Omental fat pad (tissue), 4 donors: ENCODE results near the gene DENND2C. TPM values are rescaled to one million over a fixed set of nuclear protein-coding genes. Genes with fewer than 3 reads are reported as not detected.

Experiments
- ATAC-seq: fragments of 150-250 bp; one replicate; pipeline ENCODE4 v1.9.1; 2016; ENCODE audit warnings: mild to moderate bottlenecking, moderate library complexity; ENCODE audit not compliant: low FRiP score
- DNase-seq: peaks from one replicate; pipeline ENCODE4 v3.0.0-alpha.2; 2019; ENCODE audit warnings: low spot score
- CTCF ChIP-seq, 3 donors: fragments of 450-650 bp; IDR thresholded peaks; one replicate each; pipeline ENCODE4 v1.5.1; 2016 to 2017; ENCODE audit warnings: antibody characterized with exemption in 3 of 3, mild to moderate bottlenecking in 3 of 3, moderate library complexity in 2 of 3
- total RNA-seq, 4 donors: library from RNA; depleted of rRNA; stranded (reverse); fragments of >200 nt; gene quantifications; one replicate each; pipeline ENCODE4 v1.1.0, GENCODE V29; 2016

DENND2C gene
- total RNA-seq, 4 donors from 2014 or later, result 1.9 to 6.6 (median 3.1) TPM

- ATAC-seq, result no peak
- TF ChIP-seq CTCF (IDR thresholded peaks at IDR 0.05), result no peak
- DNase-seq, result no peak
Measured at GRCh38 chr1:114552106-114552639, 117.7 kb downstream of the DENND2C start.

- no peak for DNase-seq
- no peak for TF ChIP-seq CTCF (IDR thresholded peaks at IDR 0.05)
- ATAC-seq, result no peak
Measured at GRCh38 chr1:114551400-114551799, 118.4 kb downstream of the DENND2C start.

- ATAC-seq (no peak), DNase-seq (no peak)
- TF ChIP-seq CTCF (IDR thresholded peaks at IDR 0.05), result no peak
Measured at GRCh38 chr1:114550336-114550735, 119.5 kb downstream of the DENND2C start.

- no peak for TF ChIP-seq CTCF (IDR thresholded peaks at IDR 0.05)
- DNase-seq (no peak), ATAC-seq (no peak)
Measured at GRCh38 chr1:114549137-114549536, 120.7 kb downstream of the DENND2C start.

- no peak for TF ChIP-seq CTCF (IDR thresholded peaks at IDR 0.05)
Measured at GRCh38 chr1:114547076-114547475, 122.8 kb downstream of the DENND2C start.

GRCh38 chr1:114545796-114546195 lies 124.1 kb downstream of the DENND2C start:
- TF ChIP-seq CTCF (IDR thresholded peaks at IDR 0.05), result no peak
- ATAC-seq, result no peak

More at GRCh38 chr1:114547076-114547475, 122.8 kb downstream of the DENND2C start:
- DNase-seq (no peak), ATAC-seq (no peak)

GRCh38 chr1:114545315-114545714 lies 124.5 kb downstream of the DENND2C start:
- ATAC-seq (no peak), DNase-seq (no peak)
- TF ChIP-seq CTCF (IDR thresholded peaks at IDR 0.05), result no peak

More at GRCh38 chr1:114545796-114546195, 124.1 kb downstream of the DENND2C start:
- no peak for DNase-seq
